ENCODE data around the gene VIL1.

DNA sequence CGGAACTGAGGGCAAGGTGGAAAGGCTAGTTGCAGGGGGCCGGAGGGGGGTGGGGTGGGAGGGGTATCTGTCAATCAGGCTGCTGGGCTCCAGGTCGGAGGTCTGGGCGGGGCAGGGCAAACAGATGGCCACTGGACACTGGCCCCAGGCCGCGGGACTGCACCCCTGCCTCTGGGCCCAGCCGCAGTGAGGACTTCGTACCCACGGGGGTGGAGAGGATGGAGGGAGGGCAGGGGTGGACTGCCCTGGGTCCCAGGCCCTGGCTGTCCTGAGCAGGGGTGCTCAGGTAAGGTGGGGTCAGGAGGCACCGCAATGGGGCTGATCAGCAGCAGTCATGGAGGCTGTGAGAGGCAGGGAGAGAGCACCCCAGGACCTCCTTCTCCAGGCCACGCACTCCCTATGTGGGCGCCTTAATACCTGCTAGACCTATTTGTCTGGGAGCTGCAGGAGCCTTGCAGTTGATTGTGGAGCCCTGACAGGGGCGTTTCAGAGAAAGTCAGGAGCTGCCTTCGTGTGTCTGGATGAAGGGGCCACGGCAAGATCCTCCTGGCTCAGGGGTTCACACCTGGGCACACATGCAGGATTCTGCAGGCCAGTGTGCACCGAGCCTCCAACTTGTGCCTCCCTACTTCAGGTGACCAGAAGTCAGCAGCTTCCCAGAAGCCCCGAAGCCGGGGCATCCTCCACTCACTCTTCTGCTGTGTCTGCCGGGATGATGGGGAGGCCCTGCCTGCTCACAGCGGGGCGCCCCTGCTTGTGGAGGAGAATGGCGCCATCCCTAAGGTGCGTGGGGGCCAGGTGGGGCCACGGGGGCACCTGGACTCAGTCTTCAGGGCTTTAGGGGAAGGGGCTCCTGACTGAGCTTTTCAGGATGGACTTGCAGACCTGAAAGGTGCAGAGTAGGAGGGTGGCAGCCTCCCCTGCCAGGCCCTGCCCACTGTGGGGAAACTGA is 17.7 kb upstream of the VIL1 start:
- TF ChIP-seq, protein P1, sequence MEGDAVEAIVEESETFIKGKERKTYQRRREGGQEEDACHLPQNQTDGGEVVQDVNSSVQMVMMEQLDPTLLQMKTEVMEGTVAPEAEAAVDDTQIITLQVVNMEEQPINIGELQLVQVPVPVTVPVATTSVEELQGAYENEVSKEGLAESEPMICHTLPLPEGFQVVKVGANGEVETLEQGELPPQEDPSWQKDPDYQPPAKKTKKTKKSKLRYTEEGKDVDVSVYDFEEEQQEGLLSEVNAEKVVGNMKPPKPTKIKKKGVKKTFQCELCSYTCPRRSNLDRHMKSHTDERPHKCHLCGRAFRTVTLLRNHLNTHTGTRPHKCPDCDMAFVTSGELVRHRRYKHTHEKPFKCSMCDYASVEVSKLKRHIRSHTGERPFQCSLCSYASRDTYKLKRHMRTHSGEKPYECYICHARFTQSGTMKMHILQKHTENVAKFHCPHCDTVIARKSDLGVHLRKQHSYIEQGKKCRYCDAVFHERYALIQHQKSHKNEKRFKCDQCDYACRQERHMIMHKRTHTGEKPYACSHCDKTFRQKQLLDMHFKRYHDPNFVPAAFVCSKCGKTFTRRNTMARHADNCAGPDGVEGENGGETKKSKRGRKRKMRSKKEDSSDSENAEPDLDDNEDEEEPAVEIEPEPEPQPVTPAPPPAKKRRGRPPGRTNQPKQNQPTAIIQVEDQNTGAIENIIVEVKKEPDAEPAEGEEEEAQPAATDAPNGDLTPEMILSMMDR (IDR thresholded peaks at IDR 0.05; ENCODE audit: poor library complexity, severe bottlenecking), result no peak
- TF ChIP-seq POLR2AphosphoS5 (IDR thresholded peaks at IDR 0.05), result no peak
- no peak for TF ChIP-seq EP300 (conservative IDR thresholded peaks at IDR 0.05; ENCODE audit: poor library complexity, severe bottlenecking)
- no peak for TF ChIP-seq SMC3 (conservative IDR thresholded peaks at IDR 0.05; ENCODE audit: poor library complexity)
